HG02588 (cell line): Measurements from ENCODE around the gene CDK5RAP2.
"Not testable (repeated sequence)": the region's sequence is repeated elsewhere in the genome, so short reads cannot be mapped to it uniquely, and the experiment has no call there.

Source experiments
- ATAC-seq: cut with Tn5 transposase; IDR thresholded peaks from one replicate; pipeline ENCODE4 v1.9.1; 2021; ENCODE audit warnings: mild to moderate bottlenecking, moderate library complexity; ENCODE audit not compliant: unreplicated experiment

CDK5RAP2 gene

GRCh38 chr9:120475341-120475740 is 104.6 kb downstream of the CDK5RAP2 start:
- ATAC-seq = no peak

DNA sequence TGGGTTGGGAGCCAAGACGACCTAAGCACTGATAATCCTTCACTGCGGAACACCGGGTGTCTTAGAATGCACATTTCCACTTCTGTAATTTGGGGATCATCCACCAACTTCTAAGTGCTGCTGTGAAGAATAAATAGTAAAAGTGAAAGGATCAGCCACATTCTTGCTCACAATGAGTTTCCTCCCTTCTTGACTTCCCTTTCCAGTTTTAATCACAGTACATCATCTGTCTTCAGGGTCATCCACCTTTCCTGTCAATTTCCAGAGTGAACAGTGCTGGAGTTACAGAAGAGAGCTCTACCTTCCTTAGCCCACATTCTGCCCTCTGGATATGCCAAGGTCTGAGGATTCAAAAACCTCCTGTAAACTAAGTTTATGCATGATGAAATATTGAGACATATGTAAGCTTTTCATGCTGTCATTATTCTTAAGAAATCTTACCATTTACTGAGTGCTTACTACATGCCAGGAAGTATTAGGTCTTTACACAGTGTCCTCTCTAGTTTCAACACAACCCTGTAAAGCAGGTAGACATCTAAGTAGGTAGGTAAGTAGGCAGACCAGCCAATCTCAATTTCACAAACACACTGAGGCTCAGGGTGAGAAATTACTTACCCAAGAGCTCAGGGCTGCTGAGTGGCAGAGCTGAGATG is 105.2 kb downstream of the CDK5RAP2 start:
- ATAC-seq = no peak

DNA sequence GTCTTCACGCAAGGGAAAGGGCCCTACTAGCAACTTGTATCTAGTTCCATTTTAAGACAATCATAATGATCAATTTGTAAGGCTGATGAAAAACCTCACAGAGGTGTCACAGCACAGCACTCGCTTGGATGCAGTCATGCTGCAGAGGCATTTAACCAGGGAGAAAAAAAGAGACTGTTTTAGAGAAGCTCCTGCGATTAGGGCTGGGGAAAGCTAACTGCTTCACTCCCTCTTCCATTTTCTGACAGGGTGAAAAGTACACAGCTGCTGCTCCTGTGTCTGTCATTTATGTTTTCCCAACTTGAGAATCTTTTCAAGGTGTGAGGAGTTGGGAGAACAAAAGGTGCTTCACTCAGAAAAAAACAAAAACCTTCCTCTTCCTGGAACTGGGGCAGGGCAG is 106.4 kb downstream of the CDK5RAP2 start:
- ATAC-seq = no peak

DNA sequence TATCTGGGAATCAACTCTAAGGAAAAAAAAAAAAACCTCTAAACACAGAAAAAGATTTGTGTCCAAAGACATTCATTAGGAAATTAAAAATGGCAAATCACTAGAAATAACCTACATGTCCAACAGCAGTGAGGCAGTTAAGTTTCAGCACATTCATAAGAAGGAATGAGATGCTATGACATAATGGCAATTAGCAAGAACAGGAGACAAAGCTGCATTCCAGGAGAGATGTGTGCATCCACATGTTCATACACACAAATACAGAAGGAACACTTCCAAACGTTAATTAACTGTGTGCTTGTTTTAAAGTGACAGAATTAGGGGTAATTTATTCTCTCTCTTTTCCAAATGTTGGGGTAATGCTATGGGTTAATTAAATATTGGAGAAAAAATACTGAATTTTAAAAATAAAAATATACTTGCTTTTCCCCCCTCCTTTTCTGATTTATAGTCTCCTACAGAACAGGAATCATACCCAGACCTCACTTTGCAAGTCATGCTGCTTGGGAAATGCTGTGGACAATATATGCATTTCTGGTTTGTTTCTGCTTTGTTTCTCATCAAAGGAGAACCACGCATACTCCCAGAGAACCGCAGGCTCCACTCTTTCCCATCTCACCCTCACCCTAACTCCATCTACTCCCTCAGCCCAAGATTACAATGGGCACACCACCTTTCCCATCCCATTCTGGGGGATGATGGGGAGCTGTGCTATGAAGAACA is 114.1 kb downstream of the CDK5RAP2 start:
- no peak for ATAC-seq

- no peak for ATAC-seq
Measured at GRCh38 chr9:120464887-120465421, 115.0 kb downstream of the CDK5RAP2 start.

DNA sequence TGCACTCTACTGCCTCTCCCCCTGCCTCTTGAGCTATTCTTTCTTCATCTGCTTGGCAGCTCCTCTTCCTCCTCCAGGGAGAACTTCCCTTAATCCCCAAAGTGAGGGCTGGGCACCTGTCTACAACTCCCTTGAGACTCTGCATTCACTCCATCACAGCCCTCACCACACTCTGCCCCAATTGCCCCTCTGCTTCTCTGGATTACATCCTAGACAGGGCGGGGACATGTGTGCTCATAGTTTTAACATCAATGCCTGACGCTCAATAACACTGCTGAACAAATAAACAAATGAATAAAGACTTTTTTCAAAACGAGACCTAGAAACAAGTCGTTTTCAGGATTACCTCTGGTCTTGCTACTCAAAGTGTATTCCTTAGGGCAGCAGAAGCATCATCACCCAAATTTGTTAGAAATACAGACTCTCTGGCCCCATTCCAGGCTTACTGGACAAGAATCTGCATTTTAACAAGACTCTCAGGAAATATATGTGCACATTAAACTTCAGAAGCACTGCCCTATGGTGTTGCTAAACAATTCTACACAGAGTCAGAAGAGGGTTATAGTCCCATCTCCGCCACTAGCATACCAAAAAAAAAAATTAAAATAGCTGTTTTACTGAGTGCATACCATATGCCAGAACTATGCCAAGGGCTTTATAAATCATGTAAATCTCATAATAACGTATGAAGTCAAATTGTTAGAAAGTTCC is 115.6 kb downstream of the CDK5RAP2 start:
- ATAC-seq = no peak

- ATAC-seq = no peak
Measured at GRCh38 chr9:120463765-120464164, 116.2 kb downstream of the CDK5RAP2 start.

- not testable (repeated sequence) for ATAC-seq
Measured at GRCh38 chr9:120461677-120462076, 118.3 kb downstream of the CDK5RAP2 start.

- no peak for ATAC-seq
Measured at GRCh38 chr9:120456218-120456617, 123.7 kb downstream of the CDK5RAP2 start.

DNA sequence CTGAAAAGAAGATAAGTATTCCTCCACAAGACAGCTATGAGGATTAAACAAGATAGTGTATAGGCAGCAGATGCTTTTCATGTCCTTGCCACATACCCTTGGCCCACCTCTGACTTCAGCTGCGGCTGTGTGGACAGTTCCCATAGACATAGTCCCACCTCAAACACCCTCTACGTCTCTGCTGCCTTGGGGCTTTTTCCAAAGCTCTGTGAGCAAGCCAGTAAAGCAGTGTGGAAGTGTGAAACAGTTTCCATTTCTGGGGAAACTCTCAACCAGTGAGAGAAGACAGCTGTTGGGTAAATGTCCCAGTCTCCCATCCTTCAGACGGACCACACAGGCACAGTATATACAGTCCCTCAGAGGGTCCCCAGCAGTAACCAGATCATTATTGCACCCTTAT is 125.5 kb downstream of the CDK5RAP2 start:
- no peak for ATAC-seq

GRCh38 chr9:120453792-120454191 is 126.2 kb downstream of the CDK5RAP2 start:
- ATAC-seq = no peak

DNA sequence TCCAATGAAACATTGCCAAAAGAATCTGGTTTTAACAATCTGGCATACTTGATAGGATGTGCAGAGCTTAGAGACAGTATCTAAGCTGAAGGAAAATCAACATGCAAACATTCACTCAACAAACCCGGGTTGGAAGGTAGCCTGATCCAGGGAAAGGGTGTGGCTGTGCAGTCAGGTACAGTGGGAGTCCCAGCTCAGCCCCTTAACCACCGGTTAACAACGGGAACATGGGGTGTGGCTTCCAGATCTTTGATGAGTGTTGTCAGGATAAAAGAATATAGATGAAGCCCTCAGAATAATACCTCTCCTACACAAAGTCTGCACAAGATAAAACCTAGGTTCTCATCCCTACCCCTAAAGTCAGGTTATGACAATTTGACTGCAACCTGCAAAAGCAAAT is 127.3 kb downstream of the CDK5RAP2 start:
- no peak for ATAC-seq

- no peak for ATAC-seq
Measured at GRCh38 chr9:120450916-120451315, 129.1 kb downstream of the CDK5RAP2 start.

GRCh38 chr9:120449566-120449965 is 130.4 kb downstream of the CDK5RAP2 start:
- ATAC-seq = no peak

GRCh38 chr9:120447959-120448500 is 131.9 kb downstream of the CDK5RAP2 start:
- ATAC-seq = no peak

DNA sequence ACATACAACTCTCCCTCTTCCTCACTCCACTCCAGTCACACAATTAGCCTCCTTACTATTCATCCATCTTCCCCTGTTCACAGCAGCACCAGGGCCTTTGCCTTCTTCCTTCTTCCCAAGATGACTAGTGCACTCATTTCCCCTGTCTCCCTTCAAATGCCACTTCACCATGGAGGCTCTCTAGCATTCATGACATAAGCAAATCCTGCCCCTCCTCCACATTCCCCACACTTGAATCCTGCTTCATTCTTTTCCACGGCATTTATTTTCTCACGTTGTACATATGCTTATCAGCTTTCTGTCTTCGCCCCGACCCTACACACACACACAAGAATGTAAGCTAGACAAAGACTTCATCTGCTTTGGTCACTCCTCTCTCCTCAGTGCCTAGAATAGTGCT is 133.3 kb downstream of the CDK5RAP2 start:
- ATAC-seq = no peak

GRCh38 chr9:120443976-120444375 is 136.0 kb downstream of the CDK5RAP2 start:
- ATAC-seq = no peak

DNA sequence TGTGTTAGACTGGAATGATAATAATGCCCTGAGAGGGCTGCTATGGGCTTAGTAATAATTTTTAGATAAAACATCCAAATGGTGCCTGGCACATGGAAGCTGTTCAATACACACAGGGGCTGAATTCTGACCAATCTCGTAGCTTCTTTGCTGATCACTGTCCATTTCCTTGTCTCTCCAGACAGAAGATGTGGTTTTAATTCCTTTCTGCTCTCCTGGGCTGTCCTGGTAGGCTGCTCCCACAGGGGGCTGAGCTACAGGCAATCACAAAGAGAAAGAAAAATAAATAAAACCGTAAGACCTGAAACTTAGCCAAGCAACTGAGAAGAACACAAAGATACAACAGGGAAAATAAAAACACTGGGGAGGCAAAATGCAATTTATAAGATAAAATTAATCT is 136.5 kb downstream of the CDK5RAP2 start:
- no peak for ATAC-seq

GRCh38 chr9:120442308-120442995 is 137.5 kb downstream of the CDK5RAP2 start:
- no peak for ATAC-seq

- no peak for ATAC-seq
Measured at GRCh38 chr9:120441426-120442307, 138.3 kb downstream of the CDK5RAP2 start.
